HG03045 (cell line): ENCODE results near the gene MRTFA.

Experiments
- ATAC-seq: cut with Tn5 transposase; IDR thresholded peaks from one replicate; pipeline ENCODE4 v1.9.1; 2021; ENCODE audit warnings: mild to moderate bottlenecking, moderate library complexity; ENCODE audit not compliant: unreplicated experiment

Gene MRTFA

DNA sequence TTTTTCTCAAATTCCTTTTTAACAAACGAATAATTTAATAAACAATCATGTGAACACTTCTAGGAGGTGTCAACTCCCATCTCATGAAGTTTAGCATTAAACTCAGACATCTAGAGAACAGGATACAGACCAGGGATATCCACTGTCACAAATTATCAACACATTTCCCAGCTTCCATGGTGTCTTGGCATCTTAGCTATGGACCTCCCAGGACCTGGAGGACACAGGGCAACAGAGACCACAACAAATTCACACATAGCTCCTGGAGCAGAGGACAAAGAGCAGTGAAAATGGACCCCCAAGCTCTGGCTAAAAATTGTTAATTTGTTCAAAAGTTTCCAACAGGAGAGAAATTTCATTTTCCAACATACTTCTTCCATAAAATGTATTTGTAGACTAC, 163.9 kb downstream of the MRTFA start:
- ATAC-seq, result no peak

DNA sequence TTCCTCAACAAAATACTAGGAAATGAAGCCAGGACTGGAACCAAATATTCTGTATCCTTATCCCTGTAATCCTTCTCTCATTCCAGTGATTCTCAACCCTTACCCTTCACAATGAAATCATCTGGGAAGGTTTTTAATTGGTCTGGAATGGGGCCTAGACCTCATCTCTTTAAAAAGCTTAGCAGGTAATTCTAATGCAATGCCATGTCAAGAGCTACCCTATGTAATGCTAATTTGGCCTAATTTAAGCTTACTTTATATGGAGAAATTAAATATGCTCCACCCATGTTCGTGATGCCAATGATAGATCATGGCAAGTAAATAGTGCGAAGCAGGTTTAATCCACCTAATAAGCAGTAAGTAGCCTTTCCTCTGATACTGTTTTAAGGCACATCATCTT, 164.5 kb downstream of the MRTFA start:
- no peak for ATAC-seq

- no peak for ATAC-seq
Observed at GRCh38 chr22:40469181-40469580, 167.3 kb downstream of the MRTFA start.

DNA sequence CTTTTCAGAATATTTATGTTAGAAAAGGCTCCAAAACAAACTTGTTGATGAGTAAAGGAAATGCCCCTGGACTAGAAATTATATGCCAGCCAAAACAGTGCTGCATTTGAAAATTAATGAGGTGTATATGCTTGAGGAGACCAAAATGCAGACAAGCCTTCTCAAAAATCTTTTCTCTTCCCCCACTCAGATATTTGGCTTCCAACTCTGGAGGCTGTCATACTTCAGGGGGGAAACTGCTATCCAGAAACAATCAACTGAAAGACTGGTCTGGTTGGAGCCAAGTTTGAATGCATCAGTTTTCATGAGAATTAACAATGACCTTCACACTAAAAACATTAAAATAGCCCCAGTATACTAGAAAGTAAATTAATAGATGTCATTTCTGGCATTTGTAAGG, 167.9 kb downstream of the MRTFA start:
- no peak for ATAC-seq

GRCh38 chr22:40466976-40467375, 169.5 kb downstream of the MRTFA start:
- ATAC-seq, result no peak

DNA sequence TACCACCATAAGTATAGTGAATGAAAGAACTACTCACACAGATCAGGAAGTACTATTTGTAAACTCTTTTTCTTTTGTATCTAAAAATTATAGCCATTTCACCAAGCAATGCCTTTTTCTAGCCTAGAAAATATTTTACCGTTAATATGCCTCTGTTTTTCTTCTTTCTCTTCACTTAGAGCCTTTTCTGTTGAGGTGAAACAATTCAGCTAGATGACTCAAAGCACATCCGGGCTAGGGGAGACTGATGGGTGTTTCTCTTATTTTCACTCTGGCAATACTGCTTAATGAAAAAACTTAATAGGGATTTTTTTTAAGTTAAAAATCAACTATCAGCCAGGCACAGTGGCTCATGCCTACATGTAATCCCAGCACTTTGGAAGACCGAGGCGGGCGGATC, 172.8 kb downstream of the MRTFA start:
- ATAC-seq, result no peak

DNA sequence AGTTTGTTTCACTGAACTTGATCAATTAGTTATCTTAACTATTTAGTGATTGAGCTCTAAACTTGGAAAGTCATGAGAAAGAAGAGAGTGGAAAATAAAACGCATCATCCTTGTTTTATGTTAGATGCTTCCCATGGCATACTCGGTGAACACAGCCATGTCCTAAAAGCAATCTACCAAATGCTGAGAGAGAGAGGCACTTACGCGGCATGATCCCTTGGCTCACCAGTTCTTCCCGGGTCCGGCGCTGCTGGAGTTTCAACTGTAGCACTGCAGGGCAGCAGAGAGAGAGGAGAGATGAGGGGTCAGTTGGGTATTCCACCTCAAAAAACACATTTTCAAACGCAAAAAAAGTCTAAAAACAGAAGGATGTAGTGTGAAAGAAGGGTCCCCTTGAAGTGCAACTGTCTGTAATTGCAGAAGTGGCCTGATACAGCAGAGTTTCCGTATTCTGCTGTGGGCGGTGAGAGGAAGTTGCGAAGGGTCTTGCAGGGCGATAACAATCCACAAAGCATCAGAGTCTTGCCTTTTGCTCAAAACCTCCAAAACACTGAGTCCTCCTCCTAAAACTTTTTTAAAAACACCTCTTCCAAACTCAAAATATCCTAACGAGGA, 173.4 kb downstream of the MRTFA start:
- no peak for ATAC-seq

GRCh38 chr22:40462195-40462984, 174.1 kb downstream of the MRTFA start:
- no peak for ATAC-seq

- ATAC-seq, result no peak
Observed at GRCh38 chr22:40453671-40454070, 182.8 kb downstream of the MRTFA start.

- no peak for ATAC-seq
Observed at GRCh38 chr22:40452730-40453487, 183.6 kb downstream of the MRTFA start.

DNA sequence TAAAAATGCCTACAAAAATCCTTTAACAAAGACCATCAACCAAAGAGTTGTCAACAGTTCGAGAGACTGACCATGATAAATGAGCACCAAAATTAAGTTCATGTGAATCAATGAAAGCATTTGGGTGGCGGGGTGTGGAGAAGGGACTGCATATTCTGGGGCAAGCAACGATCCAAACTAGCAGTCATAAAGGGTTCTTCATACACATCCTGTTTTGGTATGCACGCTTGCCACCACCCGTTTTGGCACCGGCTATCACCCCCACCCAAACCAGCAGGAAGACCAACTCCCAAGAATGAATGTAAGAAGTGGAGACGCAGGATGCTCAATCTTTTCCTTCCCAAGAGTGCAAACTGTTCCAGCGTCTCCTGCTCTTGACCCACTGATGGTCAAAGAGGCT, 185.3 kb downstream of the MRTFA start:
- ATAC-seq, result no peak

- no peak for ATAC-seq
Observed at GRCh38 chr22:40450616-40451015, 185.9 kb downstream of the MRTFA start.

DNA sequence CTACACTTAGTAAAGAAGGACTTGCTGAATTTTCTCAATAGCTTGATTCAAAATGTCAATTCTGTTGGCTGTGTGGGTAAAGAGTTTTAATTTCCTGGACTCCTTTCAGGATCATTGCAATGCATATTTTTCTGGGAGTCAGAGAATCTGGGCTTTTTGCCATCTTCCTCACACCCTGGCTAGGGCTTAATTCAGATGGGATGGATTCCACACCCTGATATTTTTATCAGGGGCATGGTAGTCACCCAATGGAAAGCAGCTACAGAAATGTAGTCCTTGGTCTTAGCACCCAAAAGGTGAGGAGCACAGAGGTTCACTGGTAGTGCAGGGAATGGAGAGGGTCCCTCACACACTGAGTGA, 186.9 kb downstream of the MRTFA start:
- no peak for ATAC-seq

GRCh38 chr22:40446203-40446602, 190.3 kb downstream of the MRTFA start:
- ATAC-seq, result no peak

GRCh38 chr22:40444178-40444831, 192.2 kb downstream of the MRTFA start:
- ATAC-seq, result no peak

DNA sequence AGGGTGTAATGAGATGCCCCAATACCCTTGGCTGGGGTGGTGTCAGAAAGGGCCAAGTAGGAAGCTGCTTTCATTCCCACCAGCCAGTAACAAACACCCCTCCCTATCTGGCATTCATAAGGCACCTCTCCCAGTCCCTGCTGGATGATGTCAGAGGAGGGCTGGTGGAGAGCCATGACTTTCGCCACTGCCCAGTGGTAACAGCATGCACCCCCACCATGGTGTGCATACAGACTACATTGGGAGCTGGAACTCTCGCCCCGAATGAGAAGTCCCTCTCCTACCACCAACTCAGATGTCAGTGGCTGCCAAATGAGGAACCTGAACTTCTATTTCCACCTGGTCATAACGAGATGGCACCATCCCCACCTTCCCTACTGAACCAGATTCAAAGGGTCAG, 192.8 kb downstream of the MRTFA start:
- no peak for ATAC-seq

- ATAC-seq, result no peak
Observed at GRCh38 chr22:40441761-40442390, 194.6 kb downstream of the MRTFA start.

- ATAC-seq, result peak; percentile 72
Observed at GRCh38 chr22:40436505-40437431, 199.8 kb downstream of the MRTFA start.

DNA sequence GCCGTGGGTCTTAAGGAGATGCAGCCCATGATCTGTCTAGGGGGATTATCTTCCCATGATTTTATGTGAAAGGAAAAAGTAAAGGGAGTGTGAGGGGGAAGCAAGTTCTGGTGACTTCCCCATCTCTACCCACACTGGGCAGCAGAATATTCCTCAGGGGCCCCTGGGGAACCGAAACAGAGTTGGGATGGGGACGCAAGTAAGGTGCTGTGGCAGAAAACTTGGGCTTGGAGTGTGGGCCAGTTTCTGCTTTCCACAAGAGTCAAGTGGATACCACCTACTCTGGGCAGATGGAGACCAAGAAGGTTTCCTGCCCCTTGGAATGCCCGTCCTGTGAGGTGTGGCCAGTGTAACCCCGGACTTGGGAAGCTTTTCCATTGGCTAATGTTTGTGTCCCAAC, 201.8 kb downstream of the MRTFA start:
- no peak for ATAC-seq

- no peak for ATAC-seq
Observed at GRCh38 chr22:40434106-40434505, 202.4 kb downstream of the MRTFA start.
